GM12892 (cell line): ENCODE measurements around the gene NCAPG2.

Experiments used
- POLR2A ChIP-seq: IDR thresholded peaks from 2 replicates; pipeline ENCODE4 v1.6.1; 2011; ENCODE audit warnings: low read depth, low read length, control low read depth
- POLR2AphosphoS5 ChIP-seq: IDR thresholded peaks from 2 replicates; pipeline ENCODE4 v1.6.1; 2011; ENCODE audit warnings: low read depth, low read length, control low read depth
- TAF1 ChIP-seq: IDR thresholded peaks from 2 replicates; pipeline ENCODE4 v1.6.1; 2011; ENCODE audit warnings: low read depth, mild to moderate bottlenecking, control low read depth, low read length, borderline replicate concordance

- TF ChIP-seq POLR2A (no peak), POLR2AphosphoS5 (no peak), TAF1 (no peak)
Observed at GRCh38 chr7:158657189-158657746, 47.3 kb downstream of the NCAPG2 start.
